Coronary artery (tissue), 2 donors: ENCODE data around the gene MRPS26.

Source experiments
- DNase-seq: peaks from one replicate; pipeline ENCODE4 v3.0.0-alpha.2; 2017; ENCODE audit warnings: low spot score
- H3K27ac ChIP-seq, 2 donors: fragments of 200-600 bp; sonication (generic); one replicate each; pipeline ENCODE4 v1.5.1; 2016 to 2019
- H3K4me3 ChIP-seq: fragments of 200-600 bp; sonication (generic); 2 replicates; pipeline ENCODE4 v1.5.1; 2016; ENCODE audit warnings: mild to moderate bottlenecking, moderate library complexity
- TF ChIP-seq, protein P1 (sequence below): fragments of 200-600 bp; sonication (generic); IDR thresholded peaks from one replicate; pipeline ENCODE4 v1.5.1; 2019; ENCODE audit warnings: antibody characterized with exemption

MRPS26 gene

DNA sequence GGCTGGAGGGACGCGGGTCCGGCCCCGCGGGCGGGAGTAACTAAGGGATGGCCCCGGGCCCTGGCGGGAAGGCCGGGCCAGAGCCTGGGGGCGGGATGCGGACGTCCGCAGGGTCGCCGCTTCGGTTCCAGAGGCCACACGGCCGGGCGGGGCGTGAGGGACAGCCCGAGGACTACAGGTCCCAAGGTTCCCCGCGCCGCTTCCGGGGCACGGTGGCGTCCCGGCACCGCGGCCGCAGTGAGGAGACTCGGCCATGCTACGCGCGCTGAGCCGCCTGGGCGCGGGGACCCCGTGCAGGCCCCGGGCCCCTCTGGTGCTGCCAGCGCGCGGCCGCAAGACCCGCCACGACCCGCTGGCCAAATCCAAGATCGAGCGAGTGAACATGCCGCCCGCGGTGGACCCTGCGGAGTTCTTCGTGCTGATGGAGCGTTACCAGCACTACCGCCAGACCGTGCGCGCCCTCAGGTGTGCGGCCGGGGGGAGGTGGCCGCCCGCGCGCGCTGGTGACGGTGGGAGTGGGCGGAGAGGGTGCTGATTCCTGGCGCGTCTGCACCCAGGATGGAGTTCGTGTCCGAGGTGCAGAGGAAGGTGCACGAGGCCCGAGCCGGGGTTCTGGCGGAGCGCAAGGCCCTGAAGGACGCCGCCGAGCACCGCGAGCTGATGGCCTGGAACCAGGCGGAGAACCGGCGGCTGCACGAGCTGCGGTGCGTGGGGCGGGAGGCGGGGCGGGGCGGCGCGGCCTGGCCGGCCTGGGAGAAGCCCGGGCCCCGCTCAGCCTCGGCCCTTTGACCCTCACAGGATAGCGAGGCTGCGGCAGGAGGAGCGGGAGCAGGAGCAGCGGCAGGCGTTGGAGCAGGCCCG lies at the start of gene MRPS26:
MRPS26 (plus strand) TSS at position 237 of the 861 bp plus-strand sequence; CDS start at position 254, 17 bp downstream.
- H3K27ac ChIP-seq: peak within 1 kb of the TSS; percentile 94 to 95
- peak; percentile 92 for DNase-seq

GRCh38 chr20:2998728-2999127 lies 47.1 kb upstream of the MRPS26 start:
- H3K4me3 ChIP-seq: no peak overlapping the region
- no peak for DNase-seq
- TF ChIP-seq, protein P1, sequence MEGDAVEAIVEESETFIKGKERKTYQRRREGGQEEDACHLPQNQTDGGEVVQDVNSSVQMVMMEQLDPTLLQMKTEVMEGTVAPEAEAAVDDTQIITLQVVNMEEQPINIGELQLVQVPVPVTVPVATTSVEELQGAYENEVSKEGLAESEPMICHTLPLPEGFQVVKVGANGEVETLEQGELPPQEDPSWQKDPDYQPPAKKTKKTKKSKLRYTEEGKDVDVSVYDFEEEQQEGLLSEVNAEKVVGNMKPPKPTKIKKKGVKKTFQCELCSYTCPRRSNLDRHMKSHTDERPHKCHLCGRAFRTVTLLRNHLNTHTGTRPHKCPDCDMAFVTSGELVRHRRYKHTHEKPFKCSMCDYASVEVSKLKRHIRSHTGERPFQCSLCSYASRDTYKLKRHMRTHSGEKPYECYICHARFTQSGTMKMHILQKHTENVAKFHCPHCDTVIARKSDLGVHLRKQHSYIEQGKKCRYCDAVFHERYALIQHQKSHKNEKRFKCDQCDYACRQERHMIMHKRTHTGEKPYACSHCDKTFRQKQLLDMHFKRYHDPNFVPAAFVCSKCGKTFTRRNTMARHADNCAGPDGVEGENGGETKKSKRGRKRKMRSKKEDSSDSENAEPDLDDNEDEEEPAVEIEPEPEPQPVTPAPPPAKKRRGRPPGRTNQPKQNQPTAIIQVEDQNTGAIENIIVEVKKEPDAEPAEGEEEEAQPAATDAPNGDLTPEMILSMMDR: no peak

More for the DNA sequence above, at the start of gene MRPS26:
- peak within 1 kb of the TSS; percentile 95 for H3K4me3 ChIP-seq
- TF ChIP-seq, protein P1: no peak

DNA sequence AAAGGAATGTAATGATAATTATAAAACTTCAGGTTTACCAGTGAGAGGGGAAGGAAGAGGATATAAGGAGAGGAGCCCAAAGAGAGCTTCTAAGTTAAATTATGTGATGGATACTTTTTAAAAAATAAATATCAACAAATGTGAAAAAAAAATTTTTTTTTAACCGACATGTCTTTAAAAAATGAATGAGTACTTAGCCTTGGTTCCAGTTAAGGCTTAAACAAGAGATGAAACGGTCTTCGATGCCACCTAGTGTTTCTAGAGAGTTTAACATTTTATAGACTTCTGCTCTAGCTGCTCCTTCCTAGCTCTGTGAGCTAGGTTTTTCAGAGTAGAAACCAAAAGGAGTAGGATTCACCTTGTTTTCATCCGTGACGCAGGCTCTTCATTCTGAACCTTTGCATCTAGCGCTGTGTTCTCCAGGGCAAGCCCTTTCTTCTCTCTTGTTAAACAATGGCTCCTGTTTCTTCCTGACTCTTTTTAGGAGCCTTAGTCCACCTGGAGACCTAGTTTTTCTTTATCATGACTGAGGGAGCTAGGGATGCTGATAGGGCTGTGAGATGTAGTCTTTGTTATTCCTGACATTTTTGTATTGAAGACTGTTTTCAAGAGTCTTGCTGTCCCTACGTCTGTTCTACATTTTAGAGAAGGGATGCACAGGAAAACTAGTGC lies 44.9 kb upstream of the MRPS26 start:
- no peak for DNase-seq
- H3K27ac ChIP-seq: no peak overlapping the region

More at GRCh38 chr20:2998728-2999127, 47.1 kb upstream of the MRPS26 start:
- H3K27ac ChIP-seq: no peak overlapping the region

DNA sequence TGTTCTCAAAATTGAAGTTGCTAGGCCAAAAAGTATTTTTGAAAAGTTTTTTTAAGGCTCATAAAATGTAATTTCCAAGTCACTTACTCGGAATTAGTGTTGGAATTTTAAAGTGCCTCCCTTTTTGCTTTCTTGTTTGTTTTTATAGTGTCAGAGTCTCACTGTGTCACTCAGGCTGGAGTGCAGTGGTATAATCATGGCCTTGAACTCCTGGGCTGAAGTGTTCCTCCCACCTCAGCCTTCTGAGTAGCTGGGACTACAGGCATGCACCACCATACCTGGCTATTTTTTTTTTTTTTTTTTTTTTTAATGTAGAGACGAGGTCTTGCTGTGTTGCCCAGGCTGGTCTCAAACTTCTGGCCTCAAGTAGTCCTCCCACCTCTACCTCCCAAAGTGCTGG lies 42.4 kb upstream of the MRPS26 start:
- Histone ChIP-seq H3K4me3 (no peak overlapping the region), H3K27ac (no peak overlapping the region)
- DNase-seq: no peak
- TF ChIP-seq, protein P1: no peak

More for the DNA sequence above, 44.9 kb upstream of the MRPS26 start:
- no peak overlapping the region for H3K4me3 ChIP-seq
- TF ChIP-seq, protein P1: no peak

- TF ChIP-seq, protein P1: no peak
- no peak overlapping the region for H3K4me3 ChIP-seq
- H3K27ac ChIP-seq: no peak overlapping the region
- DNase-seq: no peak
These were observed 34.7 kb upstream of the MRPS26 start for GRCh38 chr20:3010985-3011723.

GRCh38 chr20:3011752-3012151 lies 34.1 kb upstream of the MRPS26 start:
- DNase-seq: no peak
- TF ChIP-seq, protein P1: no peak
- H3K4me3 ChIP-seq: no peak overlapping the region
- no peak overlapping the region for H3K27ac ChIP-seq
